GM12878 (cell line): Measurements from ENCODE around the gene AHR. TPM values are rescaled to one million over a fixed set of nuclear protein-coding genes. Genes with fewer than 3 reads are reported as not detected.

Experiments
- ATAC-seq: fragments of 200-7000 bp; cut with Tn5 transposase; 3 replicates; pipeline ENCODE4 v1.9.1; 2020; ENCODE audit warnings: mild to moderate bottlenecking, moderate library complexity
- BruUV-seq: library from RNA; stranded (reverse); fragments of 400-500 nt; replicated peaks from 2 replicates; lab custom pipeline; 2021; lab: Mats Ljungman, UMichigan
- CTCF ChIA-PET: fragments of 300-600 bp; sonication (Branson Sonifier 250); formaldehyde crosslinking; extraction: SDS; loops from one replicate; lab custom pipeline; 2021; ENCODE audit warnings: inconsistent platforms; lab: Yijun Ruan, JAX
- POLR2A ChIA-PET: fragments of 350-600 bp; formaldehyde crosslinking; extraction: SDS; loops from one replicate; lab custom pipeline; 2021; ENCODE audit warnings: inconsistent platforms; lab: Charles Lee
- RAD21 ChIA-PET: fragments of 300-600 bp; sonication (Branson Sonifier 250); formaldehyde crosslinking; loops from one replicate; lab custom pipeline; 2023; ENCODE audit warnings: antibody characterized with exemption; ENCODE audit not compliant: unreplicated experiment; lab: Charles Lee
- SMC1A ChIA-PET: fragments of 300-600 bp; sonication (Branson Sonifier 250); formaldehyde crosslinking; loops from one replicate; lab custom pipeline; 2023; ENCODE audit not compliant: unreplicated experiment, uncharacterized antibody; lab: Charles Lee
- DNase-seq: peaks from one replicate; pipeline ENCODE4 v3.0.0-alpha.2; 2011; ENCODE audit warnings: low read depth, low spot score
- FAIRE-seq: peaks from 3 replicates; lab custom pipeline; 2011; peaks lifted over from hg19 to GRCh38; lab: Jason Lieb, UNC
- H2AFZ ChIP-seq: 2 replicates; pipeline ENCODE4 v1.6.0; 2011; ENCODE audit warnings: low read depth, low read length, control low read depth; ENCODE audit not compliant: control insufficient read depth
- H3K27ac ChIP-seq: 2 replicates; pipeline ENCODE4 v1.5.1; 2011; ENCODE audit warnings: control low read depth; ENCODE audit not compliant: control insufficient read depth, insufficient read depth
- H3K27me3 ChIP-seq, 2 experiments: replicated peaks in 1 of 2; 2 replicates each; pipeline versions ENCODE4 v1.6.0 to v1.6.1; 2011; ENCODE audit warnings: low read length in 1 of 2; ENCODE audit not compliant: control insufficient read depth in 2 of 2, insufficient read depth in 2 of 2
- H3K36me3 ChIP-seq, 2 experiments: 2 replicates each; pipeline ENCODE4 v1.5.1; 2011; ENCODE audit warnings: low read length in 1 of 2; ENCODE audit not compliant: control insufficient read depth in 2 of 2, insufficient read depth in 2 of 2
- H3K4me1 ChIP-seq: 2 replicates; pipeline ENCODE4 v1.6.1; 2011; ENCODE audit warnings: mild to moderate bottlenecking, low read length, moderate library complexity, mixed read lengths; ENCODE audit not compliant: control insufficient read depth, insufficient read depth
- H3K4me2 ChIP-seq: 2 replicates; pipeline ENCODE4 v1.6.0; 2011; ENCODE audit warnings: control low read depth; ENCODE audit not compliant: control insufficient read depth, insufficient read depth
- H3K4me3 ChIP-seq: fragments of 200-600 bp; sonication (generic); 2 replicates; pipeline ENCODE4 v1.5.1; 2016
- H3K79me2 ChIP-seq: 2 replicates; pipeline ENCODE4 v1.6.0; 2011; ENCODE audit warnings: low read length; ENCODE audit not compliant: control insufficient read depth, insufficient read depth
- H3K9ac ChIP-seq: 2 replicates; pipeline ENCODE4 v1.8.0; 2011; ENCODE audit warnings: low read length, control low read depth, mixed read lengths; ENCODE audit not compliant: control insufficient read depth, insufficient read depth
- H3K9me3 ChIP-seq: replicated peaks from 3 replicates; pipeline ENCODE4 v1.5.1; 2011; ENCODE audit warnings: mild to moderate bottlenecking, low read length; ENCODE audit not compliant: control insufficient read depth, insufficient read depth
- H4K20me1 ChIP-seq: 2 replicates; pipeline ENCODE4 v1.6.0; 2011; ENCODE audit not compliant: control insufficient read depth, insufficient read depth
- CBFB ChIP-seq: IDR thresholded peaks from 2 replicates; pipeline ENCODE4 v1.6.1; 2016; ENCODE audit warnings: antibody characterized with exemption, low read depth
- CEBPB ChIP-seq, 2 experiments: fragments of 150-350 bp in 1 of 2; IDR thresholded peaks; 2 replicates each; pipeline ENCODE4 v1.6.1; 2012 to 2014; ENCODE audit warnings: low read depth in 2 of 2, low read length in 2 of 2, borderline replicate concordance in 1 of 2, inconsistent platforms in 1 of 2
- CREM ChIP-seq: IDR thresholded peaks from 2 replicates; pipeline ENCODE4 v1.6.1; 2014; ENCODE audit warnings: antibody characterized with exemption, low read depth
- FOS ChIP-seq: IDR thresholded peaks from 3 replicates; pipeline ENCODE4 v1.6.1; 2011; ENCODE audit warnings: borderline replicate concordance; ENCODE audit not compliant: insufficient read length; ENCODE audit errors: extremely low read depth
- NR2C1 ChIP-seq: fragments of 450-650 bp; IDR thresholded peaks from 2 replicates; pipeline ENCODE4 v1.6.1; 2017; ENCODE audit warnings: antibody characterized with exemption, mild to moderate bottlenecking, moderate library complexity
- PBX3 ChIP-seq: IDR thresholded peaks from 2 replicates; pipeline ENCODE4 v1.6.1; 2011; ENCODE audit warnings: mild to moderate bottlenecking, low read depth, low read length, moderate library complexity; ENCODE audit not compliant: insufficient replicate concordance
- POLR2A ChIP-seq: IDR thresholded peaks from 2 replicates; pipeline ENCODE4 v1.6.1; 2011; ENCODE audit warnings: low read depth, mild to moderate bottlenecking, low read length
- USF1 ChIP-seq: IDR thresholded peaks from 2 replicates; pipeline ENCODE4 v1.6.1; 2011; ENCODE audit warnings: borderline replicate concordance, low read depth, mild to moderate bottlenecking, moderate library complexity, mixed read lengths, low read length; ENCODE audit not compliant: insufficient read depth; ENCODE audit errors: extremely low read length
- WRNIP1 ChIP-seq: IDR thresholded peaks from 2 replicates; pipeline ENCODE4 v1.6.1; 2011; ENCODE audit warnings: low read depth, low read length, improper control_type of control experiment, borderline replicate concordance
- ZNF24 ChIP-seq: fragments of 450-650 bp; IDR thresholded peaks from 2 replicates; pipeline ENCODE4 v1.6.1; 2017; ENCODE audit warnings: antibody characterized with exemption, mild to moderate bottlenecking
- ZNF687 ChIP-seq: fragments of 450-650 bp; IDR thresholded peaks from 2 replicates; pipeline ENCODE4 v1.6.1; 2017; ENCODE audit warnings: mild to moderate bottlenecking, moderate library complexity
- WGBS: methylation state at CpG from one replicate; pipeline ENCODE4 v1.1.6; 2016; ENCODE audit warnings: low lambda C conversion rate; ENCODE audit not compliant: insufficient replicate concordance, insufficient coverage; ENCODE audit errors: missing lambda C conversion rate; 5-methylcytosine and 5-hydroxymethylcytosine counted together
- in situ Hi-C: fragments of 300-500 bp; cut with MboI; formaldehyde crosslinking; loops from 9 replicates; pipeline ENCODE4 v1.14.3; 2018; ENCODE audit warnings: mixed read lengths
- intact Hi-C: fragments of 100-400 bp; cut with micrococcal nuclease; formaldehyde crosslinking; loops from one replicate; pipeline ENCODE4 v1.14.2; 2022; ENCODE audit not compliant: unreplicated experiment
- polyA plus RNA-seq, 11 experiments: library from polyadenylated mRNA; depleted of rRNA in 4 of 11; unstranded in 6 of 11; stranded (reverse) in 5 of 11; fragments of >200 nt; fragmentation: Nextera tagmentation in 4 of 11; fragmentation: Illumina TruSeq in 1 of 11; extraction: Ambion mirVana in 4 of 11; extraction: Trizol in 1 of 11; gene quantifications; 1 replicate in 1 of 11; 2 replicates in 10 of 11; pipeline versions ENCODE4 v1.2.1 to v1.2.3, GENCODE V29; 2011 to 2016; ENCODE audit warnings: inconsistent platforms in 2 of 11, missing spikeins in 2 of 11, low read depth in 1 of 11
- total RNA-seq, 4 experiments: library from RNA; depleted of rRNA in 3 of 4; stranded (reverse); fragments of >200 nt in 3 of 4; fragmentation: Illumina TruSeq in 1 of 4; extraction: Trizol in 1 of 4; gene quantifications; 2 replicates each; pipeline versions ENCODE4 v1.2.1 to v1.2.3, GENCODE V29; 2013 to 2021

AHR gene
- total and polyA plus RNA-seq, 10 of the 15 experiments (the other 5 are each of a cell fraction or from before 2014, with no cell fraction given), result 1.7 to 16.9 (median 4.5) TPM

- Histone ChIP-seq H3K79me2 (no peaks in the 10 kb centered on the region), H3K36me3 (no peaks in the 10 kb centered on the region), H4K20me1 (no peaks in the 10 kb centered on the region), H3K27me3 (no peaks in the 10 kb centered on the region), H3K9me3 (no peaks in the 10 kb centered on the region; the same call in none of the 3 replicates), H3K4me2 (no peak overlapping the region), H3K4me3 (no peak overlapping the region), H3K9ac (no peak overlapping the region), H3K27ac (no peak overlapping the region), H3K4me1 (peaks cover 2% of the 10 kb centered on the region), H2AFZ (no peak overlapping the region)
- RAD21 ChIA-PET, result no interaction called here
- intact Hi-C loops (no loop called here), in situ Hi-C loops (no loop called here)
- CTCF ChIA-PET, result interaction anchor here (1.3 kb wide), 1 partner anchor 82 kb away, joined by 3 read pairs; no protein-coding TSS in a partner anchor
- TF ChIP-seq WRNIP1 (no peak), NR2C1 (no peak), ZNF687 (no peak), CREM (no peak), CBFB (no peak), USF1 (no peak), ZNF24 (no peak), POLR2A (no peak), PBX3 (no peak), CEBPB (IDR thresholded peaks at IDR 0.05; ENCODE audit: borderline replicate concordance in 1 of 2, low read depth in 2 of 2, low read length in 2 of 2) (no peak), FOS (no peak)
- 84% methylated on average over 1 of the region's 1 CpG for WGBS
- no TSS peak for BruUV-seq
- no peak for FAIRE-seq
- SMC1A ChIA-PET, result interaction anchor here (1.2 to 4.8 kb wide), 4 partner anchors 9 to 19 kb away, joined by 4 to 28 read pairs (median 14); no protein-coding TSS in a partner anchor
- POLR2A ChIA-PET, result interaction anchor here (0.6 to 2.3 kb wide), 2 partner anchors 18 to 288 kb away, joined by 3 to 8 read pairs; no protein-coding TSS in a partner anchor
- DNase-seq, result no peak
- ATAC-seq, result no peak
These were observed 85.9 kb downstream of the AHR start for GRCh38 chr7:17384400-17384799.
